H1 (cell line): ENCODE measurements around the gene SBF2.

ENCODE experiments used
- CTCF ChIP-seq, 3 experiments: IDR thresholded peaks; 1 replicate in 2 of 3; 2 replicates in 1 of 3; pipeline versions ENCODE4 v1.5.1 to v1.6.1; 2011; ENCODE audit warnings: low read length in 3 of 3, mild to moderate bottlenecking in 3 of 3, inconsistent platforms in 2 of 3, low read depth in 1 of 3, moderate library complexity in 1 of 3; ENCODE audit not compliant: insufficient read depth in 1 of 3; ENCODE audit errors: control extremely low read depth in 1 of 3
- EGR1 ChIP-seq: IDR thresholded peaks from 2 replicates; pipeline ENCODE4 v1.6.1; 2011; ENCODE audit warnings: low read depth, low read length, borderline replicate concordance
- EZH2 ChIP-seq: fragments of 200-600 bp; sonication (generic); IDR thresholded peaks from 2 replicates; pipeline ENCODE4 v1.7.1; 2012; ENCODE audit warnings: low read depth, mild to moderate bottlenecking, moderate library complexity, low read length, inconsistent platforms; ENCODE audit not compliant: severe bottlenecking
- GABPA ChIP-seq: IDR thresholded peaks from 2 replicates; pipeline ENCODE4 v1.6.1; 2011; ENCODE audit warnings: mild to moderate bottlenecking, low read length, moderate library complexity, borderline replicate concordance; ENCODE audit not compliant: insufficient read depth
- JUN ChIP-seq: IDR thresholded peaks from 2 replicates; pipeline ENCODE4 v1.6.1; 2011; ENCODE audit warnings: low read depth, mild to moderate bottlenecking, improper control_type of control experiment, low read length
- JUND ChIP-seq: IDR thresholded peaks from 2 replicates; pipeline ENCODE4 v1.6.1; 2011; ENCODE audit warnings: mild to moderate bottlenecking, improper control_type of control experiment, low read length
- KDM1A ChIP-seq: fragments of 200-600, 300-600 bp; sonication (generic); IDR thresholded peaks from 2 replicates; pipeline ENCODE4 v1.7.1; 2016; ENCODE audit warnings: mild to moderate bottlenecking, low read length, borderline replicate concordance
- MAX ChIP-seq: IDR thresholded peaks from 2 replicates; pipeline ENCODE4 v1.6.1; 2012; ENCODE audit warnings: inconsistent platforms
- POLR2A ChIP-seq, 2 experiments: IDR thresholded peaks; 1 replicate in 1 of 2; 2 replicates in 1 of 2; pipeline ENCODE4 v1.6.1; 2011; ENCODE audit warnings: low read depth in 2 of 2, low read length in 2 of 2, mild to moderate bottlenecking in 2 of 2; ENCODE audit errors: control extremely low read depth in 1 of 2
- POLR2AphosphoS5 ChIP-seq: IDR thresholded peaks from 2 replicates; pipeline ENCODE4 v1.6.1; 2011; ENCODE audit warnings: low read depth, low read length
- RNF2 ChIP-seq: fragments of 200-900, 300-1000 bp; sonication (generic); IDR thresholded peaks from 2 replicates; pipeline ENCODE4 v1.7.1; 2016; ENCODE audit warnings: borderline replicate concordance, low read depth, mild to moderate bottlenecking, antibody characterized with exemption, low read length; ENCODE audit not compliant: poor library complexity, severe bottlenecking; ENCODE audit errors: missing control alignments
- TAF1 ChIP-seq: IDR thresholded peaks from 2 replicates; pipeline ENCODE4 v1.6.1; 2011; ENCODE audit warnings: mild to moderate bottlenecking, low read depth, low read length

- no peak for TF ChIP-seq GABPA
- no peak for TF ChIP-seq KDM1A
- no peak for TF ChIP-seq EGR1
- no peak for TF ChIP-seq CTCF (IDR thresholded peaks at IDR 0.05; ENCODE audit: control extremely low read depth in 1 of 3, insufficient read depth in 1 of 3, low read depth in 1 of 3, low read length in 3 of 3)
- no peak for TF ChIP-seq POLR2A (IDR thresholded peaks at IDR 0.05; ENCODE audit: control extremely low read depth in 1 of 2, low read depth in 2 of 2, low read length in 2 of 2)
- no peak for TF ChIP-seq RNF2
- TF ChIP-seq JUND: no peak
- TF ChIP-seq MAX: no peak
- TF ChIP-seq POLR2AphosphoS5: no peak
- TF ChIP-seq TAF1: no peak
- no peak for TF ChIP-seq JUN
- TF ChIP-seq EZH2: no peak
Observed at GRCh38 chr11:9776203-9776602, 517.8 kb downstream of the SBF2 start.
